Nephron (organoid): ENCODE results near the gene CHN2.

Experiments used
- H3K27ac Mint-ChIP-seq, 3 experiments: 2 replicates each; pipeline ENCODE4 v1.8.0; 2020; ENCODE audit warnings: mixed read lengths in 3 of 3, mild to moderate bottlenecking in 2 of 3, moderate library complexity in 1 of 3
- H3K27me3 Mint-ChIP-seq: 2 replicates; pipeline ENCODE4 v1.8.0; 2021; ENCODE audit warnings: low read depth, mild to moderate bottlenecking, moderate library complexity, mixed read lengths
- H3K36me3 Mint-ChIP-seq: 2 replicates; pipeline ENCODE4 v1.8.0; 2020; ENCODE audit warnings: low read depth, mixed read lengths
- H3K4me1 Mint-ChIP-seq: 2 replicates; pipeline ENCODE4 v1.8.0; 2020; ENCODE audit warnings: mixed read lengths
- H3K4me3 Mint-ChIP-seq, 3 experiments: 2 replicates each; pipeline ENCODE4 v1.8.0; 2020; ENCODE audit warnings: mild to moderate bottlenecking in 3 of 3, mixed read lengths in 3 of 3, moderate library complexity in 2 of 3
- H3K9me3 Mint-ChIP-seq: 2 replicates; pipeline ENCODE4 v1.8.0; 2020; ENCODE audit warnings: mixed read lengths
- CTCF ChIP-seq, 3 experiments: fragments of 200-600 bp; sonication (generic); IDR thresholded peaks; one replicate each; pipeline ENCODE4 v1.5.0; 2021; ENCODE audit warnings: antibody characterized with exemption in 3 of 3; ENCODE audit not compliant: unreplicated experiment in 3 of 3

CHN2 gene

GRCh38 chr7:29449569-29450260, 255.1 kb downstream of the CHN2 start:
- no peak overlapping the region for H3K27ac Mint-ChIP-seq
- H3K9me3 Mint-ChIP-seq: no peaks in the 10 kb centered on the region
- no peak overlapping the region for H3K4me3 Mint-ChIP-seq
- H3K36me3 Mint-ChIP-seq: no peaks in the 10 kb centered on the region
- TF ChIP-seq CTCF (IDR thresholded peaks at IDR 0.05; ENCODE audit: unreplicated experiment in 3 of 3): no peak
- peaks cover 3% of the 10 kb centered on the region for H3K27me3 Mint-ChIP-seq
- H3K4me1 Mint-ChIP-seq: peaks cover 18% of the 10 kb centered on the region

GRCh38 chr7:29453021-29453420, 258.4 kb downstream of the CHN2 start:
- peaks cover 24% of the 10 kb centered on the region for H3K4me1 Mint-ChIP-seq
- no peaks in the 10 kb centered on the region for H3K9me3 Mint-ChIP-seq
- no peak overlapping the region for H3K4me3 Mint-ChIP-seq
- no peak for TF ChIP-seq CTCF (IDR thresholded peaks at IDR 0.05; ENCODE audit: unreplicated experiment in 3 of 3)
- no peaks in the 10 kb centered on the region for H3K36me3 Mint-ChIP-seq
- H3K27ac Mint-ChIP-seq: no peak overlapping the region
- no peaks in the 10 kb centered on the region for H3K27me3 Mint-ChIP-seq

GRCh38 chr7:29454464-29454863, 259.9 kb downstream of the CHN2 start:
- Mint-ChIP-seq H3K27ac (no peak overlapping the region), H3K4me1 (peaks cover 39% of the 10 kb centered on the region), H3K36me3 (no peaks in the 10 kb centered on the region), H3K9me3 (no peaks in the 10 kb centered on the region), H3K4me3 (no peak overlapping the region), H3K27me3 (no peaks in the 10 kb centered on the region)
- TF ChIP-seq CTCF (IDR thresholded peaks at IDR 0.05; ENCODE audit: unreplicated experiment in 3 of 3): no peak

- Mint-ChIP-seq H3K4me3 (no peak overlapping the region), H3K36me3 (no peaks in the 10 kb centered on the region), H3K27me3 (no peaks in the 10 kb centered on the region), H3K9me3 (no peaks in the 10 kb centered on the region), H3K4me1 (peaks cover 42% of the 10 kb centered on the region), H3K27ac (no peak overlapping the region)
- TF ChIP-seq CTCF (IDR thresholded peaks at IDR 0.05; ENCODE audit: unreplicated experiment in 3 of 3): no peak
Observed at GRCh38 chr7:29454899-29455451, 260.4 kb downstream of the CHN2 start.

- Mint-ChIP-seq H3K27me3 (peaks cover 5% of the 10 kb centered on the region), H3K4me3 (no peak overlapping the region)
- no peak for TF ChIP-seq CTCF (IDR thresholded peaks at IDR 0.05; ENCODE audit: unreplicated experiment in 3 of 3)
Observed at GRCh38 chr7:29457141-29457561, 262.6 kb downstream of the CHN2 start.

GRCh38 chr7:29457565-29458011, 263.0 kb downstream of the CHN2 start:
- H3K27me3 Mint-ChIP-seq: peaks cover 5% of the 10 kb centered on the region
- no peaks in the 10 kb centered on the region for H3K9me3 Mint-ChIP-seq
- H3K36me3 Mint-ChIP-seq: no peaks in the 10 kb centered on the region
- peaks cover 39% of the 10 kb centered on the region for H3K4me1 Mint-ChIP-seq
- peak overlapping the region in 1 of 3 experiments; percentile 31 for H3K4me3 Mint-ChIP-seq
- no peak for TF ChIP-seq CTCF (IDR thresholded peaks at IDR 0.05; ENCODE audit: unreplicated experiment in 3 of 3)
- peak overlapping the region in 2 of 3 experiments; percentile 24 to 41 for H3K27ac Mint-ChIP-seq

More at GRCh38 chr7:29457141-29457561, 262.6 kb downstream of the CHN2 start:
- H3K27ac Mint-ChIP-seq: peak overlapping the region in 2 of 3 experiments; percentile 24 to 41
- peaks cover 42% of the 10 kb centered on the region for H3K4me1 Mint-ChIP-seq
- no peaks in the 10 kb centered on the region for H3K36me3 Mint-ChIP-seq
- H3K9me3 Mint-ChIP-seq: no peaks in the 10 kb centered on the region
